ENCODE measurements around the gene GRIN2D. TPM values are rescaled to one million over a fixed set of nuclear protein-coding genes. Genes with fewer than 3 reads are reported as not detected.

GRIN2D gene
- polyA plus RNA-seq, 1 experiment: 0.07 TPM

- H3K27ac ChIP-seq (ENCODE audit: low read depth, low read length): no peak overlapping the region
- no peak overlapping the region for H3K4me3 ChIP-seq (ENCODE audit: low read depth, low read length)
- POLR2A ChIA-PET: no interaction called here
- CTCF ChIA-PET: no interaction called here
- no peak for DNase-seq (ENCODE audit: low read depth, low spot score)
- peaks cover 6% of the 10 kb centered on the region; the same call in 1 of the 2 replicates for H3K9me3 ChIP-seq (ENCODE audit: control insufficient read depth, insufficient read depth, low read length)
- H3K27me3 ChIP-seq (ENCODE audit: control insufficient read depth, insufficient read depth, low read length): peaks cover 9% of the 10 kb centered on the region
- no peak for TF ChIP-seq CTCF (IDR thresholded peaks at IDR 0.05; ENCODE audit: low read depth, low read length)
Measured at GRCh38 chr19:48442116-48443035, 48.9 kb downstream of the GRIN2D start.

- POLR2A ChIA-PET: no interaction called here
- Histone ChIP-seq H3K27me3 (ENCODE audit: control insufficient read depth, insufficient read depth, low read length) (peaks cover 9% of the 10 kb centered on the region), H3K9me3 (ENCODE audit: control insufficient read depth, insufficient read depth, low read length) (peaks cover 6% of the 10 kb centered on the region; the same call in 1 of the 2 replicates), H3K4me3 (ENCODE audit: low read depth, low read length) (peak overlapping the region; percentile 7; the same call in 1 of the 2 replicates), H3K27ac (ENCODE audit: low read depth, low read length) (no peak overlapping the region)
- TF ChIP-seq CTCF (IDR thresholded peaks at IDR 0.05; ENCODE audit: low read depth, low read length): no peak
- no peak for DNase-seq (ENCODE audit: low read depth, low spot score)
- CTCF ChIA-PET: interaction anchor here (1.0 kb wide), 1 partner anchor 52 kb away, joined by 3 read pairs; the partner anchor contains the start of gene KDELR1
Measured at GRCh38 chr19:48443256-48443655, 49.8 kb downstream of the GRIN2D start.

Other genes with a start within 250 kb of the GRIN2D start
- 7.6 and 8.2 TPM in 2 replicates for gene LIG1, start 223.3 kb upstream of the GRIN2D start, polyA plus RNA-seq (2011; rRNA removed)
- 0.66 and 0.83 TPM in 2 replicates for gene ZSWIM9, start 223.0 kb upstream of the GRIN2D start, polyA plus RNA-seq (2011; rRNA removed)
- gene CARD8, start 137.8 kb upstream of the GRIN2D start, polyA plus RNA-seq (2011; rRNA removed): 18.8 and 22.4 TPM in 2 replicates
- gene ZNF114, start 123.6 kb upstream of the GRIN2D start, polyA plus RNA-seq (2011; rRNA removed): 0.53 and 0.63 TPM in 2 replicates
- gene EMP3, start 68.1 kb upstream of the GRIN2D start, polyA plus RNA-seq (2011; rRNA removed): 227 and 341 TPM in 2 replicates
- gene TMEM143, start 29.7 kb upstream of the GRIN2D start, polyA plus RNA-seq (2011; rRNA removed): 4.7 and 5.1 TPM in 2 replicates
- gene SYNGR4, start 29.3 kb upstream of the GRIN2D start, polyA plus RNA-seq (2011; rRNA removed): not detected in 2 replicates
- 168 and 187 TPM in 2 replicates for gene KDELR1, start 2.1 kb upstream of the GRIN2D start, polyA plus RNA-seq (2011; rRNA removed)
- 15.2 and 16.0 TPM in 2 replicates for gene GRWD1, start 52.3 kb downstream of the GRIN2D start, polyA plus RNA-seq (2011; rRNA removed)
- 0.20 and 0.25 TPM in 2 replicates for gene KCNJ14, start 61.9 kb downstream of the GRIN2D start, polyA plus RNA-seq (2011; rRNA removed)
- gene CYTH2, start 75.7 kb downstream of the GRIN2D start, polyA plus RNA-seq (2011; rRNA removed): 29.3 and 35.6 TPM in 2 replicates
- 0.25 TPM in 2 replicates for gene LMTK3, start 118.2 kb downstream of the GRIN2D start, polyA plus RNA-seq (2011; rRNA removed)
- gene SULT2B1, start 158.5 kb downstream of the GRIN2D start, polyA plus RNA-seq (2011; rRNA removed): 0.12 and 0.20 TPM in 2 replicates
- gene SPACA4, start 213.1 kb downstream of the GRIN2D start, polyA plus RNA-seq (2011; rRNA removed): not detected in 2 replicates
- not detected in 2 replicates for gene FAM83E, start 221.4 kb downstream of the GRIN2D start, polyA plus RNA-seq (2011; rRNA removed)
- 1,020 and 1,259 TPM in 2 replicates for gene RPL18, start 225.5 kb downstream of the GRIN2D start, polyA plus RNA-seq (2011; rRNA removed)
- 4.6 and 6.1 TPM in 2 replicates for gene SPHK2, start 225.8 kb downstream of the GRIN2D start, polyA plus RNA-seq (2011; rRNA removed)
- 3.4 and 4.0 TPM in 2 replicates for gene DBP, start 243.7 kb downstream of the GRIN2D start, polyA plus RNA-seq (2011; rRNA removed)

Measured in AG04450 (cell line).